T-cell (primary cell): Measurements from ENCODE around the gene TP53AIP1. TPM values are rescaled to one million over a fixed set of nuclear protein-coding genes. Genes with fewer than 3 reads are reported as not detected.

Experiments
- ATAC-seq, 4 experiments: fragments of 200-7000 bp in 3 of 4; fragments of 150-1000 bp in 1 of 4; cut with Tn5 transposase; replicated peaks in 1 of 4; 1 replicate in 3 of 4; 2 replicates in 1 of 4; pipeline ENCODE4 v1.10.0; 2021; ENCODE audit warnings: moderate library complexity in 3 of 4, mild to moderate bottlenecking in 2 of 4, moderate number of reproducible peaks in 1 of 4
- CTCF ChIA-PET, 2 donors: fragments of 300-600 bp; sonication (Branson Sonifier 250); formaldehyde crosslinking; loops; one replicate each; lab custom pipeline; 2022; ENCODE audit warnings: antibody characterized with exemption in 2 of 2; lab: Charles Lee
- POLR2A ChIA-PET, 2 donors: fragments of 300-600 bp; sonication (Branson Sonifier 250); formaldehyde crosslinking; loops; one replicate each; lab custom pipeline; 2022; ENCODE audit warnings: antibody characterized with exemption in 2 of 2; lab: Charles Lee
- DNase-seq, 35 experiments: peaks; one replicate each; pipeline versions ENCODE4 v3.0.0 to v3.0.0-alpha.2; 2013 to 2023
- H3K27ac ChIP-seq: one replicate; pipeline ENCODE4 v1.5.1; 2013; ENCODE audit warnings: low read length
- H3K27me3 ChIP-seq, 2 experiments: replicated peaks in 1 of 2; 1 replicate in 1 of 2; 2 replicates in 1 of 2; pipeline versions ENCODE4 v1.6.1 to v1.7.0; 2013; ENCODE audit warnings: low read length in 1 of 2, mixed read lengths in 1 of 2; ENCODE audit not compliant: control insufficient read depth in 2 of 2, insufficient read depth in 2 of 2; ENCODE audit errors: extremely low read depth in 1 of 2
- H3K36me3 ChIP-seq, 2 donors: 1 replicate in 1 of 2; 2 replicates in 1 of 2; pipeline versions ENCODE4 v1.6.1 to v1.7.0; 2013; ENCODE audit warnings: low read length in 1 of 2; ENCODE audit not compliant: control insufficient read depth in 2 of 2, insufficient read depth in 1 of 2; ENCODE audit errors: extremely low read depth in 1 of 2
- H3K4me1 ChIP-seq, 2 experiments: 1 replicate in 1 of 2; 2 replicates in 1 of 2; pipeline versions ENCODE4 v1.6.1 to v1.7.0; 2013; ENCODE audit warnings: low read length in 2 of 2, mixed read lengths in 1 of 2; ENCODE audit not compliant: insufficient read depth in 2 of 2, control insufficient read depth in 1 of 2; ENCODE audit errors: extremely low read depth in 1 of 2
- H3K4me3 ChIP-seq, 2 donors: 1 replicate in 1 of 2; 2 replicates in 1 of 2; pipeline versions ENCODE4 v1.5.1 to v1.7.0; 2013; ENCODE audit warnings: mild to moderate bottlenecking in 2 of 2, low read length in 1 of 2, moderate library complexity in 1 of 2; ENCODE audit not compliant: control insufficient read depth in 1 of 2; ENCODE audit errors: extremely low read depth in 1 of 2
- H3K9me3 ChIP-seq: 2 replicates; pipeline ENCODE4 v1.7.0; 2013
- H3K27ac Mint-ChIP-seq, 2 donors: one replicate each; pipeline ENCODE4 v1.8.0; 2020 to 2021; ENCODE audit warnings: mild to moderate bottlenecking in 2 of 2, mixed read lengths in 2 of 2
- H3K27me3 Mint-ChIP-seq, 2 donors: one replicate each; pipeline ENCODE4 v1.8.0; 2021 to 2022; ENCODE audit warnings: mixed read lengths in 2 of 2
- H3K36me3 Mint-ChIP-seq: one replicate; pipeline ENCODE4 v1.8.0; 2021; ENCODE audit warnings: mixed read lengths
- H3K4me1 Mint-ChIP-seq, 3 donors: one replicate each; pipeline ENCODE4 v1.8.0; 2020 to 2022; ENCODE audit warnings: mixed read lengths in 3 of 3, mild to moderate bottlenecking in 1 of 3
- H3K4me3 Mint-ChIP-seq, 3 donors: one replicate each; pipeline ENCODE4 v1.8.0; 2020 to 2022; ENCODE audit warnings: mild to moderate bottlenecking in 3 of 3, mixed read lengths in 3 of 3, moderate library complexity in 3 of 3
- H3K9me3 Mint-ChIP-seq, 3 donors: one replicate each; pipeline ENCODE4 v1.8.0; 2020 to 2022; ENCODE audit warnings: mixed read lengths in 3 of 3
- WGBS: methylation state at CpG from one replicate; pipeline ENCODE4 v1.1.5; 2013; ENCODE audit warnings: missing lambda C conversion rate; ENCODE audit not compliant: insufficient coverage; 5-methylcytosine and 5-hydroxymethylcytosine counted together
- total RNA-seq, 35 experiments: library from RNA in 6 of 35; stranded (reverse) in 6 of 35; fragments of 120-200 nt in 1 of 35; gene quantifications; one replicate each; pipeline versions ENCODE4 v1.2.1 to v1.2.4 and lab custom pipeline; 2013 to 2026

Gene TP53AIP1
- total RNA-seq, 5 donors from 2014 or later (not counting 1 experiment from before 2014, with no cell fraction given) = not detected

DNA sequence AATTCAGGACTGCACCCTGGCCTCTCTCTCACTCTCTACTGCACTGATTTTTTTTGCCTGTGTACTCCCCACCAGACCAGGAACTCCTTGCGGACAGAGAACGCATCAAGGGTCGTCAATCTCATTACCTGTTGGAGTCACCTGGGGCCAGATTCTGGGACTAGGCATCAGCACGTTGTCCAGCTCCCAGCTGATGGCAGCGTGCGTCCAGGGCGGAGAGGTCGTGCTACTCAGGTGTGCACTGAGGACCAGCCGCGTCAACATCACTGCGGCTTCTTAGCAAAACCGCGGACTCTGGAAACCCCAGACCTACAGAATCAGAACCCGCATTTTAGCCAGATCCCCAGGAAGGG lies 38.4 kb downstream of the TP53AIP1 start:
- H3K9me3 Mint-ChIP-seq = no peaks in the 10 kb centered on the region
- H3K36me3 ChIP-seq = no peaks in the 10 kb centered on the region
- H3K27ac Mint-ChIP-seq = no peak overlapping the region
- 70% methylated on average over 13 of the region's 14 CpGs for WGBS
- H3K27me3 ChIP-seq = peaks cover 2 to 50% of the 10 kb centered on the region in 2 experiments
- H3K4me3 ChIP-seq = no peak overlapping the region
- H3K9me3 ChIP-seq = no peaks in the 10 kb centered on the region
- DNase-seq = no peak
- peak overlapping the region; percentile 48 to 80 (median 56) for H3K4me3 Mint-ChIP-seq
- H3K4me1 ChIP-seq = peaks cover 3 to 23% of the 10 kb centered on the region in 2 experiments
- peaks cover 20 to 23% of the 10 kb centered on the region in 2 donors for H3K27me3 Mint-ChIP-seq
- no peak for ATAC-seq
- CTCF ChIA-PET = interaction anchor here (0.6 to 1.3 kb wide), 2 partner anchors 747 to 1384 kb away, joined by 3 read pairs; no protein-coding TSS in a partner anchor
- POLR2A ChIA-PET = no interaction called here
- no peaks in the 10 kb centered on the region for H3K36me3 Mint-ChIP-seq
- H3K4me1 Mint-ChIP-seq = peaks cover 10 to 27% (median 23%) of the 10 kb centered on the region in 3 donors
- no peak overlapping the region for H3K27ac ChIP-seq

GRCh38 chr11:128903248-128904061 lies 39.2 kb downstream of the TP53AIP1 start:
- peaks cover 15 to 16% of the 10 kb centered on the region in 2 donors for H3K27me3 Mint-ChIP-seq
- no peaks in the 10 kb centered on the region for H3K36me3 Mint-ChIP-seq
- H3K27ac Mint-ChIP-seq = no peak overlapping the region
- no peak overlapping the region for H3K27ac ChIP-seq
- H3K9me3 Mint-ChIP-seq = no peaks in the 10 kb centered on the region
- no peak for DNase-seq
- WGBS = 39% methylated on average over 11 of the region's 17 CpGs
- H3K4me3 Mint-ChIP-seq = peak overlapping the region in 2 of 3 donors; percentile 56 to 80
- no peak overlapping the region for H3K4me3 ChIP-seq
- ChIA-PET CTCF (interaction anchor here (1.3 to 1.4 kb wide), 2 partner anchors 18 to 746 kb away, joined by 3 to 4 read pairs; no protein-coding TSS in a partner anchor), POLR2A (no interaction called here)
- H3K9me3 ChIP-seq = no peaks in the 10 kb centered on the region
- peaks cover 2 to 46% of the 10 kb centered on the region in 2 experiments for H3K27me3 ChIP-seq
- peaks cover 3 to 23% of the 10 kb centered on the region in 2 experiments for H3K4me1 ChIP-seq
- no peak for ATAC-seq
- H3K4me1 Mint-ChIP-seq = peaks cover 10 to 26% (median 21%) of the 10 kb centered on the region in 3 donors
- H3K36me3 ChIP-seq = no peaks in the 10 kb centered on the region

DNA sequence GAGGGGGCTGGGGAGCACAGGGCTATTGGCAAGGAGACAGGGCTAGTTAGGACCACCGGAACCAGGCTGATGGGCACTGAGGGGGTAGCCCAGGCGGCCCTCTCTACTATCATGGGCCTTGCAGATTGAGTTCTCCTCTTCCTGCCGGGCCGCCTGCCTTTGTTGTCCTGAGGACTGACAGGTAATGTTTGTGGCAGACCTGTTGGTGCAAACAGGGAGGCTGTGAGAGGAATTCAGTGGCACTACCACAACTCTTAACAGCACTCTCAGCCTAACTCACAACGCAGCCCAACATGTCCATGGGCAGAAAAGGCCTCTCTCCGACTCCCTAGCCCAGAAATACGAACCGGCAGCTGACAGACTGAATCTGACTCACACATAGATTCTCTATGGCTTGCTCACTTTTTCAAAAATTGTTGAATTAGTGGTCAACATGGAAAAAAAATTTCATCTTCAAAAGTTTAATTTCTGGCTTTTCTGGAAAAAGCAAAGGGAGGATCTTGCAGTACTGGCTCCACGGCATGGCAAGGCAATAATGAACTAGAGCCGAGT lies 40.1 kb downstream of the TP53AIP1 start:
- H3K36me3 ChIP-seq = no peaks in the 10 kb centered on the region
- no peak for DNase-seq
- H3K9me3 Mint-ChIP-seq = no peaks in the 10 kb centered on the region
- peaks cover 13 to 14% of the 10 kb centered on the region in 2 donors for H3K27me3 Mint-ChIP-seq
- H3K4me1 Mint-ChIP-seq = peaks cover 10 to 25% (median 20%) of the 10 kb centered on the region in 3 donors
- peaks cover 3 to 23% of the 10 kb centered on the region in 2 experiments for H3K4me1 ChIP-seq
- H3K4me3 ChIP-seq = no peak overlapping the region
- H3K9me3 ChIP-seq = no peaks in the 10 kb centered on the region
- ChIA-PET CTCF (interaction anchor here in 1 of 2 donors (1.4 kb wide), 1 partner anchor 17 kb away, joined by 4 read pairs; no protein-coding TSS in a partner anchor), POLR2A (no interaction called here)
- no peak overlapping the region for H3K27ac ChIP-seq
- H3K27ac Mint-ChIP-seq = no peak overlapping the region
- ATAC-seq = no peak
- H3K27me3 ChIP-seq = peaks cover 2 to 44% of the 10 kb centered on the region in 2 experiments
- H3K4me3 Mint-ChIP-seq = no peak overlapping the region
- no CpG with 5 or more reads among the region's 10 CpGs for whole genome bisulfite sequencing
- H3K36me3 Mint-ChIP-seq = no peaks in the 10 kb centered on the region

- Histone ChIP-seq H3K9me3 (no peaks in the 10 kb centered on the region), H3K27me3 (peaks cover 2 to 38% of the 10 kb centered on the region in 2 experiments), H3K27ac (no peak overlapping the region), H3K36me3 (no peaks in the 10 kb centered on the region), H3K4me1 (peaks cover 3 to 23% of the 10 kb centered on the region in 2 experiments), H3K4me3 (no peak overlapping the region)
- ChIA-PET CTCF (no interaction called here), POLR2A (no interaction called here)
- H3K4me3 Mint-ChIP-seq = no peak overlapping the region
- H3K36me3 Mint-ChIP-seq = no peaks in the 10 kb centered on the region
- ATAC-seq = no peak
- DNase-seq = no peak
- H3K27me3 Mint-ChIP-seq = peaks cover 6 to 11% of the 10 kb centered on the region in 2 donors
- H3K9me3 Mint-ChIP-seq = no peaks in the 10 kb centered on the region
- WGBS = 89% methylated on average over 27 of the region's 29 CpGs
- peaks cover 10 to 23% (median 20%) of the 10 kb centered on the region in 3 donors for H3K4me1 Mint-ChIP-seq
- no peak overlapping the region for H3K27ac Mint-ChIP-seq
Measured at GRCh38 chr11:128901653-128902514, 40.8 kb downstream of the TP53AIP1 start.

DNA sequence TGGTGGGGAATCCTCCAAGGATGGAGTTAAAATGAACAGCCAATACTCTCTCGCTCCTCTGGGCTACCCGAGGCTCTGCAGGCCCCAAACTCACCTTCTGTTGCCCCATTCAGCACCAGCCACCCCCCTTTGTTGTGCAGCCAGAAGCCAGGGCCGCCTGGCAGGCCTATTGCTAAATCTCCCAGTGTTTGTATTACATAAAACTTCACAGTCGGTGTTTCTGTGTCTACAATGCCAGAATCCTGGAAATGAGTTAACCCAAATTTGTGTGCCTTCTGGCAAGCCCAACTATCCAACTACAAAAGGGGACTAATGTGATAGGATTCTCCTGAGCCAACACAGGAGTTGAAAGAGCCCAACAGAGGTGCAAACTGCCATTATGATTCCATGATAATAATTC lies 42.2 kb downstream of the TP53AIP1 start:
- Histone ChIP-seq H3K4me3 (no peak overlapping the region), H3K36me3 (no peaks in the 10 kb centered on the region), H3K27ac (no peak overlapping the region), H3K9me3 (no peaks in the 10 kb centered on the region), H3K4me1 (peaks cover 0 to 12% of the 10 kb centered on the region in 2 experiments), H3K27me3 (peaks cover 2 to 31% of the 10 kb centered on the region in 2 experiments)
- Mint-ChIP-seq H3K36me3 (no peaks in the 10 kb centered on the region), H3K27me3 (peaks cover 4 to 9% of the 10 kb centered on the region in 2 donors), H3K27ac (no peak overlapping the region), H3K4me1 (peaks cover 0 to 14% (median 14%) of the 10 kb centered on the region in 3 donors), H3K4me3 (no peak overlapping the region), H3K9me3 (no peaks in the 10 kb centered on the region)
- WGBS = 72% methylated on average over 2 of the region's 4 CpGs
- POLR2A ChIA-PET = no interaction called here
- CTCF ChIA-PET = no interaction called here
- DNase-seq (no peak), ATAC-seq (no peak)
